Measurements from ENCODE around the gene IER5L.

Gene IER5L

DNA sequence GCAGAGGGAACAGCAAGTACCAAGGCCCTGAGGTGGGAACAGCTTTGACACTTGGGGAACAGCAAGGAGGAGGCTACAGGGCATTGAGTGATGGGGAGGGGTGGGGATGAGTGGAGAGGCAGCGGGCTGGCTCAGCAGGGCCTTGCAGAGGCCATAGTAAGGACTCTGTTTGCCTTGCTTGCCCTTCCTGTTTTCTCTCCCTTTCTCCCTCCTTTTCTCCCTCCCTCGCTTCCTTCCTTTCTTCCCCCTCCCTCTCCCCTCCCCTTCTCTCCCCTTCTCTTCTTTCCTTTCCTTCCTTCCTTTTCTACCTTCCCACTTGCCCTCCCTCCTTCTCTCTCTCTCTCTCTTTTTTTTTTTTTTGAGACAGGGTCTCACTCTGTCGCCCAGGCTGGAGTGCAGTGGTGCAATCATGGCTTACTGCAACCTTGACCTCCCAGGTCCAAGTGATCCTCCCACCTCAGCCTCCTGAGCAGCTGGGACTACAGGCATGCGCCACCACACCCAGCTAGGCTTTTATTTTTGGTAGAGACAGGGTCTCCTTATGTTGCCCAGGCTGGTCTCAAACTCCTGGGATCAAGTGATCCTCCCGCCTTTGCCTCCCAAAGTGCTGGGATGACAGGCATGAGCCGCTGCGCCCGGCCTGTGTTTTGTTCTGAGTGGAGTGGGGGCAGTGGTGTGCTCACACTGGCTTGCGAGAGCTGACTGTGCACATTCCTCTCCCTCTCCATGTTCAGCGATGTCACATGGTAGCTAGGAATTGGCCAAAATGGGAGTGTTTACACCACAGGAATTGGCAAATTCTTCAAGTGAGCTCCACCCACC lies 17.1 kb downstream of the IER5L start:
- DNase-seq: no peak

DNA sequence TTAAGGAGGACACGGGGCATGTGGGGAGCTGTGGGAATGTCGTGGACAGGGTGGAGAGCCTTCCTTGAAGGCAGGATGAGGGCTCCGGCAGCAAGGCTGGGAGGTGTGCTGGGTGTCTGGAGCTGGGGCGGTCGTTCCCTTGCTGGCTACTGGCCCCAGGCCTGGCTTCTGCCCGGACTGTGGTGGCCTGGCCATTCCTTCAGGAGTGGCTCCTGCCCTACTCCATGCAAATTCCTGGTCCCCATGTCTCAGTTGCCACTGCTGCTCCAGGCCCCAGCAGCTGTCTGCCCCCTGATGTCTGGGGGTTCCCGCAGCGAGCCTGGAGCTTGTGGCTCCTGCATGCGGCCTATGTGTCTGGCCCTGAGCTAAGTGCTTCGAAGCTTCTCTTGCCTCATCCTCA lies 21.9 kb downstream of the IER5L start:
- DNase-seq: no peak

DNA sequence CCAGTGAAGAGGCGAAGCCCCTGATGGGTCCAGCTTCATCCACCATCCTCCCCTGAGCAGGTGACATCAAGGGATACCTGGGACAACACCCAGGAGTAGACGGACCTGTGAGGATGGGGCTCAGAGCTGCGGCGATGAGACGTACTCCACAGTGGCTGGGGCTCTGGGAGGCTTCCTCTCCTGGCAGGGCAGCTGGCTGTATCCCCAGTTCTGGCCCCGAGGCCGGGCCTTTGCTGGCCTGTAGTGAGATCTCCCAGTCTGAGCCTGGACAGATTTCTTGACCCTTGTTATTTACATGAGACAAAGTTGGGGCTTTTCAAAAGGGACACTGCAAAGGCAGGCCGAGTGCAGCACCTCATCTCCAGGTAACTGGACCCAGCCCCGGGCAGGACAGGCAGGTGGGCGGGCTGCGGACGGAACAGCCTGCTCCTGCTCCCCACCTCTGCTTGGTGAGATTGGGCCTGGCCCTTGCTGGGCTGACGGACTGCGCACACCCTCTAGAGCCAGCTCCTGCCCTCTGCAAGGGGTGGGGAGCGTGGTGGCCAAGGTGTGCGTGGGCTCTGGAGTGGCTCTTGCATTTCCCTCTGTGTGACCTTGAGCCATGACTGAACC lies 23.1 kb downstream of the IER5L start:
- no peak for DNase-seq

DNA sequence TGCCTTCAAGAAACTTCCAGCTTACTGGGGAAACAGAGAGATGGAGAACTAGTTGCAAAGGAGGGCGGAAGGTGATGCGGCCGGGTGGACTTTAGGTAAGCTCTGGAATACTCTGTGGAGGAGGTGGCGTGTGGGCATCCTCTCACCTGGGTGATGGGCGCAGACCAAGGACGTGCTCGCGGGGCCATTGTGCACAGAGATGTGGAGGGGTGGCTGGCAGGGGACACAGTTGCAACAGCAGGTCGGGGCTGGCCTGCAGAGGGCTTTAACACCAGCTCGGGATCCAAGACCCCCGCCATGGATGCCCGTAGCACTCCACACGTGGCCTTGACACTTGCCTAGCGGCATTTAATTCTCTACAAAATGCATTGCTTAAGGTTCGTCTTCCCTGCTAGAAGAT lies 26.6 kb downstream of the IER5L start:
- no peak for DNase-seq

DNA sequence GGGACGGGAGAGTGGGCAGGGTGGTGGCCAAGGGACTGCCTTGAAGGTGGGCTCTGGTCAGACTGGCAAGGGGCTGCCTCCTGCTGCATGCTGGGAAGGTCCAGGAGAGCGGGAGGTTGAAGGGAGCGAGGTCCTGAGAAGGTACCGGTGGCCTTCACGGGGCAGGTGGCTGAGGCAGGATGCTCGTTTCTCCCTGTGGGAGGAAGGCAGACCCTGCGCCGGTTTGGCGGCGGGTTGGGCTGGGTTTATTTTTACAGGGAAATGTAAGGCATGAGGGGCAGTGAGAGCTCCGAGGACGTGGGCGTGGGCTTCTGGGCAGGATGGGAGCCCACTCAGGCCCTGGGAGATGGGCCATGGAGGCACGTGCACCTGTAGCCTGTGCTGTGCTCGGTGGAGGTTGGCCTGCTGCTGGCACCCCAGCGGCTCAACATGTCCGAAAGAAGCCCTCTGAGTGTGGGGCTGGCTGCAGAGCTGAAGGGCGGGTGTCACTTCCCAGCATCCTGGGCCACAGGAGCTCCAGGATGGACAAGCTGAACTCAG lies 27.3 kb downstream of the IER5L start:
- no peak for DNase-seq

DNA sequence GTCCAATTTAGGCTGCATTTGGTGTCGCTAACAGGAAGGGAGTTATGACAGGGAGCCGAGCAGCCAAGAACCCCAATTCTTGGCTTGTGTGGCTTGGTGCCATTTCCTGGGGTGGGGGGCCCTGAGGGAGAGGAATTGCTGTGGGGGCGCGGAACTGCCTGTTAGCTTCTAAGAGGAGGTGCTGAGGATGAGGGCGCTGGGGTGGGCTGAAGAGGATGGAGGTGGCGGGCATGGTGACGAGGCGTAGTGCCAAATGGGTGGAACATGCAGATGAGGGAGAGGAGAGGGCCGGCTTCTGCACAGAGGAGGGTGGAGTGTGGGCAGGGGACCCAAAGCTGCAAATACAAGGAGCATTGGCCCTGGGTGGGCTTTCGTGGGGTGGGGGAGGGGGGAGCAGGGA lies 27.9 kb downstream of the IER5L start:
- DNase-seq: no peak

DNA sequence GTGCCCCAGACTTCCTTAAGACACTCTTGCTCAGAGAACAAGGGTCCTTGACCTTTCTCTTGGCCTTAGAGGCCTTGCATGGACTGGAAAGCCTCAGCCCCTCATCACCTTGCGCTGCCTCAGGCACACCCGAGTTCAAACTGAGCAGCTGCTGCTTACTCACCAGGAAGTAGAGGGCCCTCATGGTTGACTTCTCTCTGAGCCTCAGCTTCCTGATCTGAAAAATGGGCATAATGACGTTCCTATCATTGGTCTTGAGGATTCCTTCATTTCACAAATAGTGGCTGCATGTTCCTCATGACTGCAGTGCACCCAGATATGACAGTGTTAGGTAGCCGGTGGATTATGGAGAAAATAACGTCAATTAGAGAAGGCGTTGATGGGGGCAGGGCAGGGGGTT lies 28.6 kb downstream of the IER5L start:
- DNase-seq: no peak

DNA sequence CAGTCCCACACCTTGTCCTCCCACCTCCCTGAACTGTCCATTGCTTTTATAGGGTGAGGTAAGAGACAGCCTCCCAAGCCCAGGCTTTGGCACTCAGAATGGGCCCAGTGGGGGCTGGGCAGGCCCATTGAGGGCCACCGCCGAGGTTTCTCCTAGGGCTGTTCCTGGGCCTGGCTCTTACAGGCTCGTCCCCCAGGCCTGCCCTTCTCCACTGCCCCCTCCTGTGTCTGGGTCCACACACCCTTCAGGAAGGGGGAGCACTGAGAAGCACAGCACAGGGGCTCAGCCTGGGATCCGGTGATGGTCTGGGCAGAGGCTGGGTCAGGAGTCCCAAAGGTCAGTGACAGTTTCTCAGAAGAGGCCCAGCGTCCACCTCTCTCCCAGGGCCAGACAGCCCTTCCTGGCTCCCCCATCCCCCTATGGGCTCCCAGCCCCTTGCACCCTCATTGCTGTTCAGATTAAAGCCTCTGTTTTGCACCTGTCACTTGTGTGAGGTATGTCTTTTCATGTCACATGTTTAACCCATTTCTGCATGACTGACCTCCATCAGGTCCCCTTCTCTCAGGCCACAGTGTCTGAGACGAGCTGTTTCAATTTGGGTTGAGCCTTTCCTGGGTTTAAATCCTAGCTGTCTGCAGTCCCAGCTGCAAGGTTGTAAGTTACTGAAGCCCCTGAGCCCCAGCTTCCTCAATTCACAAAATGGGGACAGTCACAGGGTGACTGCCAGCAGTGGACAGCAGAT lies 29.4 kb downstream of the IER5L start:
- DNase-seq: no peak

DNA sequence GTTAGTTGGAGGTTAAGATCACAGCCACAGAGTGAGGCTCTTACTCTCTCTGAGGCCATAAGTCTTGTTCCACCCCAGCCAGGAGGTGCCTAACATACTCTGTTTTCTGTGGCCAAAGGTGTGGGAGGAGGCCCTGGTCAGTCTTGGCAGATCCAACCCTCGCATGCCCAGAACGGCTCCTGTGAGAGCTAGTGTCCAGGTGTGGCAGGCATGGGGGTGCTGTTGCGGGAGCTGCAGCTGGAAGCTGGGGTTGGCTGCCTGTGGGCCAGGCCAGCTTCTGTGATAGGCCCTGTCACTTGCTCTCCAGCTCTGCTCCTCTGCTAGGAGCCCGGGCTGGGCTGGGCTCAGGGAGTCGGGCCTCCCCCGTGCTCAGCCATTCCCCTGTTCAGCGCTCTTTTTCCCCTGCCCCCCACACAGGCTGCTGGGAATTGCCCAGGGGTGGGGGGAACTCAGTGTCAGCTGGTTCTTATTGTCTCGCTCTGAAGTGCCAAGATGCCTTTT lies 31.6 kb downstream of the IER5L start:
- peak in 1 of 2 donors; percentile 21 for DNase-seq

DNA sequence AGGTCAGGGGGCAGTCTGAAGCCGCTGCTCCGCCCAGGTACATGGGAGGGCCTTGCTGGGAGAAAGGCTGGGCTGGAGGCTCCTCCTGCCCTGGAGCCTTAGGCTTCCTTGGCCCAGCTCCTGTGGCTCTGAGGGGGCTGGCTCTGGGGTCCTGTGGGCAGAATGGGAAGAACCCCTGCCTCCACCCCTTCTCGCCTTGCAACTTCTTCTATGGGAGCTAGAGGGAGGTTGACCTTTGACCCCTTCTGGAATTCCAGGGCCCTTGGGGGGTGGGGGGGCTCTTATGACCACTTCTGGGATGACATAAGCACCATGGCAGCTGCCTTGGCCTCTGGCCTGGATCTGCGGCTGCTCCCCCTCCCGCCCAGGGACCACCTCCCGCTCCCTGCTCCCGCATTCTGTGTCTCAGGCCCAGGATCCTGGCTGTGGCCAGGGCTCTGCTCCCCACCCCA lies 32.2 kb downstream of the IER5L start:
- no peak for DNase-seq

DNA sequence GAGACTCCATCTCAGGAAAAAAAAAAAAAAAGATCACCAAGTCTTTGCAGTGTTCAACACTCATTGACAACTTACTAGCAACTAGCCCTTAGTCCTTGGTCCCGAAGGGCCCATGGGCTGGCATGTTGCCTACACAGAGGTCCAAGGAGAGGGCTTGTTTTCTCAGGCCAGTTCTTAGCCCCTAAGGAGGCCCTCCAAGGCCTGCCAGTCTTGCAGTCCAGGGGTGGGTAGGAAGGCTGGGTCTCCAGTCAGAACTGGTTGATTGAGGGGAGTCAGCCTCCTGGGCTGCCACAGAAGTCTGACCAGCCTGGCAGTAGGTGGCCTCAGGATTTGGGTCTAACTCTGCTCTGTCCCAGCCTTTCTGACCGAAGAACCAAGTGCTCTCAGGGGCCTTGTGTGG lies 32.7 kb downstream of the IER5L start:
- DNase-seq: no peak

DNA sequence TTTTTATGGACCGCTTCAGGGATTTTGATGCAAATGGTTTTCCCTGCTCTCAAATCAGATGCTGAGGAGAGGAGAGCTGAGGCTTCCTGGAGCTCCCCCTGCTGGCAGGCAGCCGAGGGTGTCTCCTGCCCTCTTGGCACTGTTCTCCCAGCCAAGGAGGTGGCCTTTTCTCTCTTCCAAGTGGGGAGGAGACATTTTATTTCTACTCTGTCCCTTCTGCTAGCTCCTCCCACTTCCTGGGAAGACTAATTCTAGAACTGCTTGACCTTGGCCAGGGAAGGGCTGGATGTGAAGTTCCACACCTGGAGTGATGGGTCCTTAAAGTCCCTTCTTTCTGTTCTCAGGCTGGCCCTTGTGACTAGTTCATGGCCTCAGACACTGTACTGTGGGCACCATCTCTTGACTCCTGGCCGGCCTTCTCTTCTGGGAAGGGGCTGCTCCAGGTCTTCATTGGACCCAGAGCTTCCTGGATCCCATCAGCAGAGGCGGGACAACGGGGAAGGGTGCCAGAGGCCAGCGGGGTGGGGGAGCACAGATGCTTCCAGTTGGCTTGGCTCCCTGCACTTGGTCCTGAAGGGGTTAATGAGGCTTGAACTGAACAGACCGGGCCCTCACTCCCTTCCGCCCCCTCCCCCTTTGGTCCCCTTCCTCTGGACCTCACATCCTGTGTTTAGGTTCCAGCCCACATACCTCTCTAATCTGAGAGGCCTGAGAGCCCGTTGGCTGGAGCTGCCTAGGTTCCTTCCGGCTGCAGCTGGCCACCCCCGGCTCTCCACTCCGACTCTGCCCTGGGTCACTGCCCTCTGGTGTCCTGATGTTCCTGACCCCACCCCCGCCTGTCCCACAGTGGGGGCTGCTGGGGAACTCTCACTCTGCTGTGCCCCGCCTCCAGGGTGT lies 34.8 kb downstream of the IER5L start:
- DNase-seq: peak; percentile 48 to 56

DNA sequence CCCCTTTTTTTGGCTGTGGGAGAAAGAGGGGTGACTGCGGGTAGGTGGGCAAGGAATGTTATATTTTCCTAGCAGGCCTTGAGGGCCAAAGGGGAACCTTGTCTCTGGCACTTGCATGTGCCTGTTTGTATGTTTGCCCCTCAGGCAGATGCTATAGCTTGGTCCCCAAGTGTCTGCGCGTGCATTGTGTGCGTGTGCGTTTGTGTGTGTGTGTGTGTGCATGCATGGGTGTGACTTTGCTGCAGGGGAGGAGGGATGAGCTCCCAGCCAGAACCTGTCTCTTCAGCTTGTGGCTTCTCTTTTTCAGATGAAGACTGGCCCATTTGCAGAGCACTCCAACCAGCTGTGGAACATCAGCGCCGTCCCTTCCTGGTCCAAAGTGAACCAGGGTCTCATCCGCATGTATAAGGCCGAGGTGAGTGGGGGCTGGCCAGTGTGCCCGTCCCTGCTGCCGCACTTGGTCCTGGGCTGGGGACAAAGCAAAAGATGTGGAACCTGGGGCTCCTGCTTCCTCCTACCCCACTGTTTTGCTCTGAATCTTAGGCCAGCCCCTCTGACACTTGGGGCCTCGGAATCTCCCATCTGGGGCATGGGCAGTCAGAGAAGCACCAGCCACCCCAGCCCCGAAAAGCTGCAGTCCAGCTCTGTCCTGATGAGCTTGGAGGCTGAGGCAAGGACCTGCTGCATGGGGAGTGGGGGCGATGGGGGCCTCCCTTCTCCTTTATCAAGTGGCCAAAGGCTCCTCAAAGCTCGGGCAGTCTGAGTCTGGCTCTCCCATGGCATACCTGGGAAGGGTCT lies 35.7 kb downstream of the IER5L start:
- no peak for DNase-seq

DNA sequence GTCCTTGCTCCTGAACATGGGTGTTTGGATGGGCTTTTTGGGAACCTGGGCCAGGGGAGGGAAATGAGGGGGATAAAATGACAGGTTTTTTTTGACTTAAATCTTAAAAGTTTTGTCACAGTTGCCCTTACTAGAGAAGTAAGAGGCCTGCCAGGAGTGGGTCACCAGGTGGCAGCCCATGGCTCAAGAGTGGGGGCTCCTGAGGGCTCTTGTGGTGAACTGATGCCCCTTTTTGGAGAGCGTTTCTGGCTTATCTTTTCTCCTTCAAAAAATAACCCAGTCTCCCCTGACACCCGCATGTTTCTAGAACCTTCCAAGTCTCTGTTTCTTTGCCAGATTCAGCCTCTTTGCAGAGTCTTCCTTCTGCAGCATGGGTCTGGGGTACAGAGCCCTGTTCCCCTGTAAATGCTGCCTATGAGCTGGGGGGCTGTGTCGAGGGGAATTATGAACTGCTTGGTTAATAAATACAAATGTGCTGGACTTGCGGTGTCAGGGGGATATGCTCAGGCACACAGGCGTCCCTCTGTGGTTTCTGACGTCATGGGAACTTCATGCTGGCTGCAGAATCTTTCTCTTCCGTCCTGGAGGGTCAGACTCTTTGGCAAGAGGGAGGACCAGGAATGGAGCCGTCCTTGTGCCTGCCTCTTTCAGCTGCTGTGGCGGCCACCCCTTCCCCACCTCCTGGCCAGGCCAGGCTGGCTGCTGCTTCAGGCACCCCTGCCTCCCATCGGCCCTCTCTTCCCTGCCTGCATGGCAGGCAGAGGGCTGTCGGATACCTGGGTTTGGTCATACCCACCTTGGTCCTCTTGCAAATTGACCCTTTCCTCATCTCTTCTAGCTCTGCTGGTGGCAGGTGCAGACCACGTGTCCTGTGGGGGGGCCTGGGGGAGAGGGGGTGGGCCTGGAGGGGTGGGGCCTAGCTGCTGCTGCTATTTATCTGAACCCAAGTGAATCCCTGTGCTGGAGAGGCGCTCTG lies 36.7 kb downstream of the IER5L start:
- peak; percentile 11 to 19 for DNase-seq

DNA sequence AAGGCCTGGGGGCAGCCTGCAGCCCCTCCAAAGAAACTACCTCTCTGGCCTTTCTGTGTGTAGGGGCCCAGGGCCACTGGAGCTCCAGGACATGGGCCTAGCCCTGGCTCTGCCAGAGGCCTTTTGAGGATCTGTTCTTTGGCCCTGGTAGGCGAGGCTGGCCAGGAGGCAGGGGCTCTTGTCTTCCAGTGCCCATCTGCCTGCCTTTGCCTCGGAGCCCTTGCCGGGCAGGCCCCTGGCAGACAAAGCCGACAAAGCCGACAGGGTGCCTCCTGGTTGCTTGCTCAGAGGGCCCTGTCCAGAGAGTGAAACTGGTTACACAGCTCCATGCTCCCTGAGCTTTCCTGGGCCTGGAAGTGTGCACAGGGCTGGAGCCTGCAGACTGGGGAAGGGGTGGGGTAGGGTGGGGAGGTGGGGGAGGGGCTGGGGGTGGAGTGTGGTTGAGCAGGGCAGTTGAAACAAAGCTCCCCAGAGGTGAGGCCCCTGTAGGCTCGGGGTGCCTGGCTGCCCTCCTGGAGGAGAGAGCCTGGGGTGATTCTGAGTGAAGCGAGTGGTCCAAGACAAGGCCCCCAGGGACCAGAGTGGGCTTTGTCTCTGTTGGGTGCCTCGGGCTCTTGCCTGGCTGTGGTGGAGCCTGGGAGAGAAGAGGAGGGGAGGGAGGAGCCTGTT lies 37.5 kb downstream of the IER5L start:
- DNase-seq: peak in 1 of 2 donors; percentile 63

DNA sequence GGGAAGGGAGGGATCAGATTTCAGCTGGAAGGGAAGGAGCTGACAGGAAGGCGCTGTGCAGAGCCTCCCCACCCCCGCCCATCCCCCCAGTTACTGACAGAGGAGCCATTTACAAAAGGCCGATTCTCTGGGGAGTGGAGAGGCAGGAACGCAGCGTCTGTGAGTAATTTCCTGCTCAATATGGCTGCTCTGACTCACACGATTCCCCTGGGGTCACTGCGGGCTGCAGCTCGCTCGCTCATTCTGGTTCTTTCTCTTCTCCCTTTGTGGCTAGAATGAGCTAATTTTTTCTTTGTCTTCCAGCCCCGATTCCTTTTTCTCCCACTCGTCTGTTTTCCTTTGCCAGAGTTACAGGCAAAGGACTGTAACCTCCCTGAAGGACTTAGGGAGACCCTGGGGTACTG lies 38.1 kb downstream of the IER5L start:
- peak; percentile 86 to 91 for DNase-seq

DNA sequence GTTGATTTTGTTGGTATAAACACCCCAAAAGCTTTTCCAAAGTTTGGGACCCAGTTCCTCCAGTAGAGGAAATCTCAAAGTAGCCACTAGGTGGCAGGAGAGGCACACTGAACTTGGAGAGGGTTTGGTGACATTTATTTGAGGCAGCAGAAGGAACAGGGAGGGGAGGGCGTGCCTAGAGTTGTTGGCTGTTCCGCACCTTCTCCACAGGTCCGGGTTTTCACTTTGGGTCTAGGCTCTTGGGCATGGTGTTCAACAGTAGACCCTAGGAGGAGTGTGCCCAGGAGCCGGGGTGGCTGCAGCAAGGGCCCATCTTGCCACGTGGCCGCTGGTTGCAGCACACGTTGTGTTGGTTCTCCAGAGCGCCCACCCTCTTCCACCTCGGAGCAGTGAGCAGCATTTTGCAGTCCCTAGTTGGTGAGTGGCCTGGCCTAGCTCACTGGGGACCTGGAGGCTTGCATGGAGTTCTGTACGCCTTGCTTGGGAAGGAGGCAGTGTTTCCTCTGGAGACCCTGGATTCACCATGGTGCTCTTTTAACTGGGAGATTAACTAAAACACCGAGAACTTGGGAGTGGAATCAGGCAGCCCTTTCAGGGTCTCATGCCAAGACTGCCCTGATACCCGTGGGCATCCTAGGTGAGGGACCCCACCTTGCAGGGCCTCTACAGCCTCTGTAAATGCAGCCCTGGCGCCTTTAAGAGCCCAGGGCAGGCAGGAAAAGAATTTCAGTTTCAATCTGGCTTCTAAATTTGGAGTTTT lies 38.6 kb downstream of the IER5L start:
- DNase-seq: peak; percentile 70 to 87

DNA sequence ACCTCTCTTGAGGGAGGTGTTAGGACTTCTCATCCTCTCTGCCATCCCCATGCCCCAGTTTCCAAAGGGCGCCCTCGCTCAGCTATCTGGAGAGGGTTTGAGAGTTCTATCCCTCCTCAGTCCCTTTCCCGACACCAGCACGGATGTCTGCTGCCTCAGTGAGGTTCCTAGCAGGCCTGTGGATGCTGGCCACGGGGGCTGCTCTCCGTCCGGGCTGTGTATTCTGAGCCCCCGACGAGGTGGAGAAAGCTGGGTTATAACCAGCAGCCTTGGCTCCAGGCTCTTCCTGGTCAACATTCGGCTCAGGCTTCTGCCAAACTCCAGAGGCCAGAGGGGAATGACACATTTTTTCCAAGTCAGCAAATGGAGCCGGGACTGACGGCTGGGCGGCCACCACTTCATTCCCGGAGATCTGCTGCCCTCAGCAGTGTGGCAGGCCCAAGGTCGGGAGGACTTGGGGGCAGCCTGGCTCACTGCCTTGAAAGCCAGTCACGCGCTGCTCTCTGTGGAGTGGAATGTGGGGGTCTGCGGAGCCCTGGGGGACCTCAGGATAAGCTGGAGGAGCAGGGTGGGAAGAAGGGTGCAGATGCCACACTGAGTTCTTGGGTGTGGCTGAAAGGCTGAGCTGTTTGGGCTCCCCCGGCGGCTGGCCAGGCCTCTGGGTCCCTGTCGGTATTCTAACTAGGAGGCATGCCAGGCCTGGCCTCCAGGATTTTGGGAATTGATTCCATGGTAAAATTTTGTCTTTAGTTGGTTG lies 39.4 kb downstream of the IER5L start:
- DNase-seq: no peak
